Caco-2 (cell line): ENCODE measurements around the gene RAPGEF5. TPM values are rescaled to one million over a fixed set of nuclear protein-coding genes. Genes with fewer than 3 reads are reported as not detected.

Experiments
- BruUV-seq: library from RNA; stranded (reverse); fragments of 400-500 nt; replicated peaks from 2 replicates; lab custom pipeline; 2021; lab: Mats Ljungman, UMichigan
- CTCF ChIA-PET: fragments of 300-600 bp; sonication (Branson Sonifier 250); formaldehyde crosslinking; loops from one replicate; lab custom pipeline; 2022; ENCODE audit warnings: antibody characterized with exemption; lab: Charles Lee
- POLR2A ChIA-PET: fragments of 300-600 bp; sonication (Branson Sonifier 250); formaldehyde crosslinking; loops from one replicate; lab custom pipeline; 2022; ENCODE audit warnings: antibody characterized with exemption; lab: Charles Lee
- DNase-seq, 2 experiments: peaks; one replicate each; pipeline versions ENCODE4 v3.0.0 to v3.0.0-alpha.2; 2020 to 2022
- H3K27me3 ChIP-seq: replicated peaks from 2 replicates; pipeline ENCODE4 v1.6.0; 2011; ENCODE audit warnings: low read length; ENCODE audit not compliant: control insufficient read depth, insufficient read depth
- H3K36me3 ChIP-seq: 2 replicates; pipeline ENCODE4 v1.5.1; 2011; ENCODE audit warnings: low read length; ENCODE audit not compliant: control insufficient read depth, insufficient read depth
- H3K4me1 ChIP-seq: fragments of 250-450 bp; sonication (Bioruptor Pico); 2 replicates; pipeline ENCODE4 v1.5.1; 2020; ENCODE audit warnings: mild to moderate bottlenecking
- H3K4me3 ChIP-seq: 2 replicates; pipeline ENCODE4 v1.5.1; 2011; ENCODE audit warnings: low read depth, mild to moderate bottlenecking, control low read depth, low read length
- H3K9me3 ChIP-seq: fragments of 250-450 bp; sonication (Bioruptor Pico); 2 replicates; pipeline ENCODE4 v1.5.1; 2020; ENCODE audit warnings: mild to moderate bottlenecking, moderate library complexity
- H3K27ac Mint-ChIP-seq: one replicate; pipeline ENCODE4 v1.8.0; 2022; ENCODE audit warnings: mixed read lengths; ENCODE audit not compliant: unreplicated experiment
- H3K27me3 Mint-ChIP-seq: one replicate; pipeline ENCODE4 v1.8.0; 2022; ENCODE audit warnings: mixed read lengths; ENCODE audit not compliant: insufficient read depth, unreplicated experiment
- H3K36me3 Mint-ChIP-seq: one replicate; pipeline ENCODE4 v1.8.0; 2022; ENCODE audit warnings: mild to moderate bottlenecking, mixed read lengths; ENCODE audit not compliant: insufficient read depth, unreplicated experiment
- H3K4me1 Mint-ChIP-seq: one replicate; pipeline ENCODE4 v1.8.0; 2022; ENCODE audit warnings: low read depth, mixed read lengths; ENCODE audit not compliant: unreplicated experiment
- H3K4me3 Mint-ChIP-seq: one replicate; pipeline ENCODE4 v1.8.0; 2022; ENCODE audit warnings: mild to moderate bottlenecking, moderate library complexity, mixed read lengths; ENCODE audit not compliant: unreplicated experiment
- H3K9me3 Mint-ChIP-seq: one replicate; pipeline ENCODE4 v1.8.0; 2022; ENCODE audit warnings: mixed read lengths; ENCODE audit not compliant: unreplicated experiment
- CTCF ChIP-seq, 2 experiments: fragments of 200-600 bp in 1 of 2; IDR thresholded peaks; 1 replicate in 1 of 2; 2 replicates in 1 of 2; pipeline versions ENCODE4 v1.5.1 to v1.8.0; 2011 to 2022; ENCODE audit warnings: antibody characterized with exemption in 1 of 2, control low read depth in 1 of 2, inconsistent platforms in 1 of 2, low read depth in 1 of 2, low read length in 1 of 2, mild to moderate bottlenecking in 1 of 2, moderate library complexity in 1 of 2; ENCODE audit not compliant: insufficient read depth in 1 of 2, severe bottlenecking in 1 of 2, unreplicated experiment in 1 of 2
- intact Hi-C: fragments of 100-400 bp; cut with micrococcal nuclease; formaldehyde crosslinking; loops from one replicate; pipeline ENCODE4 v1.10.0; 2022; ENCODE audit not compliant: unreplicated experiment
- total RNA-seq: library from RNA; stranded (reverse); gene quantifications from 2 replicates; pipeline ENCODE4 v1.2.3, GENCODE V29; 2022

RAPGEF5 gene
- total RNA-seq, 1 experiment from 2014 or later = 16.9 TPM

GRCh38 chr7:22173685-22174573 is 183.0 kb downstream of the RAPGEF5 start:
- H3K4me3 ChIP-seq = no peak overlapping the region
- no peaks in the 10 kb centered on the region for H3K4me1 Mint-ChIP-seq
- no peaks in the 10 kb centered on the region for H3K9me3 ChIP-seq
- CTCF ChIA-PET = no interaction called here
- no TSS peak for BruUV-seq
- H3K4me3 Mint-ChIP-seq = no peak overlapping the region
- H3K27me3 Mint-ChIP-seq = no peaks in the 10 kb centered on the region
- H3K4me1 ChIP-seq = no peaks in the 10 kb centered on the region
- intact Hi-C loops = no loop called here
- no peaks in the 10 kb centered on the region for H3K36me3 Mint-ChIP-seq
- TF ChIP-seq CTCF (IDR thresholded peaks at IDR 0.05; ENCODE audit: insufficient read depth in 1 of 2, low read depth in 1 of 2, low read length in 1 of 2, severe bottlenecking in 1 of 2, unreplicated experiment in 1 of 2) = no peak
- no peak for DNase-seq
- H3K36me3 ChIP-seq = no peaks in the 10 kb centered on the region
- POLR2A ChIA-PET = no interaction called here
- H3K9me3 Mint-ChIP-seq = no peaks in the 10 kb centered on the region
- H3K27me3 ChIP-seq = no peaks in the 10 kb centered on the region
- H3K27ac Mint-ChIP-seq = no peak overlapping the region

GRCh38 chr7:22168129-22168634 is 188.8 kb downstream of the RAPGEF5 start:
- peaks cover 7% of the 10 kb centered on the region for H3K36me3 Mint-ChIP-seq
- POLR2A ChIA-PET = no interaction called here
- no peak for TF ChIP-seq CTCF (IDR thresholded peaks at IDR 0.05; ENCODE audit: insufficient read depth in 1 of 2, low read depth in 1 of 2, low read length in 1 of 2, severe bottlenecking in 1 of 2, unreplicated experiment in 1 of 2)
- BruUV-seq = no TSS peak
- Histone ChIP-seq H3K9me3 (no peaks in the 10 kb centered on the region), H3K36me3 (no peaks in the 10 kb centered on the region), H3K4me3 (no peak overlapping the region), H3K4me1 (no peaks in the 10 kb centered on the region), H3K27me3 (no peaks in the 10 kb centered on the region)
- H3K9me3 Mint-ChIP-seq = no peaks in the 10 kb centered on the region
- no peaks in the 10 kb centered on the region for H3K4me1 Mint-ChIP-seq
- H3K4me3 Mint-ChIP-seq = no peak overlapping the region
- H3K27me3 Mint-ChIP-seq = no peaks in the 10 kb centered on the region
- no peak overlapping the region for H3K27ac Mint-ChIP-seq
- CTCF ChIA-PET = no interaction called here
- no peak for DNase-seq
- intact Hi-C loops = no loop called here

DNA sequence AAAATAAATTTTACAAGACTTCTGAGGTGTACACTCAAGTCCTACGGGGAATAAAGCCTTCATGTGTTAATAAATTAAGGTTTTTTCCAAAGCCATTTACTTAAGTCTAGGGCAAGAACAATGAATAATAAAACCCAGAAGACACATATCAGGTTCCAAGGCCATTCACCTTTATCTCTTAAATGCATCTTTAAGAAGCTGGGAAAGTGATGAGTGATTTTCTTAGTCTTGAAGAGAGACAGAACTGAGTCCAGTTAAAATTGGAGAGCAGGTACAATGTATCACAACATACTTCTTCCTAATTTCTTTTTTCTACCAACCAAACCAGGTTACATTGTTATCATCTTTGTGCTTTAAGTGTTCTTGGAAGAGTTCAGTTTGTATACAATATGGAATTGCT is 189.5 kb downstream of the RAPGEF5 start:
- H3K4me1 Mint-ChIP-seq = no peaks in the 10 kb centered on the region

More for the DNA sequence above, 189.5 kb downstream of the RAPGEF5 start:
- no peak for TF ChIP-seq CTCF (IDR thresholded peaks at IDR 0.05; ENCODE audit: insufficient read depth in 1 of 2, low read depth in 1 of 2, low read length in 1 of 2, severe bottlenecking in 1 of 2, unreplicated experiment in 1 of 2)
- no peak for DNase-seq
- Histone ChIP-seq H3K9me3 (no peaks in the 10 kb centered on the region), H3K36me3 (no peaks in the 10 kb centered on the region), H3K4me3 (no peak overlapping the region), H3K4me1 (no peaks in the 10 kb centered on the region), H3K27me3 (no peaks in the 10 kb centered on the region)
- ChIA-PET POLR2A (no interaction called here), CTCF (no interaction called here)
- Mint-ChIP-seq H3K27me3 (no peaks in the 10 kb centered on the region), H3K27ac (no peak overlapping the region), H3K4me3 (no peak overlapping the region), H3K36me3 (peaks cover 7% of the 10 kb centered on the region), H3K9me3 (no peaks in the 10 kb centered on the region)
- intact Hi-C loops = no loop called here
- BruUV-seq = no TSS peak
